Glutamatergic neuron (in vitro differentiated cells): ENCODE data around the gene RGS17. TPM values are rescaled to one million over a fixed set of nuclear protein-coding genes. Genes with fewer than 3 reads are reported as not detected.

Experiments used
- DNase-seq: peaks from one replicate; pipeline ENCODE4 v3.0.0; 2022
- H3K27ac Mint-ChIP-seq: one replicate; pipeline ENCODE4 v1.8.0; 2020; ENCODE audit warnings: mild to moderate bottlenecking, mixed read lengths, inconsistent platforms; ENCODE audit not compliant: unreplicated experiment
- H3K27me3 Mint-ChIP-seq: one replicate; pipeline ENCODE4 v1.8.0; 2020; ENCODE audit warnings: mild to moderate bottlenecking, moderate library complexity, mixed read lengths, inconsistent platforms; ENCODE audit not compliant: unreplicated experiment
- H3K36me3 Mint-ChIP-seq: one replicate; pipeline ENCODE4 v1.8.0; 2020; ENCODE audit warnings: mild to moderate bottlenecking, mixed read lengths, inconsistent platforms; ENCODE audit not compliant: unreplicated experiment
- H3K4me1 Mint-ChIP-seq: one replicate; pipeline ENCODE4 v1.8.0; 2020; ENCODE audit warnings: mild to moderate bottlenecking, low read depth, mixed read lengths, inconsistent platforms; ENCODE audit not compliant: unreplicated experiment
- H3K4me3 Mint-ChIP-seq: one replicate; pipeline ENCODE4 v1.8.0; 2020; ENCODE audit warnings: mild to moderate bottlenecking, mixed read lengths, inconsistent platforms; ENCODE audit not compliant: unreplicated experiment
- H3K9me3 Mint-ChIP-seq: one replicate; pipeline ENCODE4 v1.8.0; 2020; ENCODE audit warnings: mild to moderate bottlenecking, moderate library complexity, mixed read lengths, inconsistent platforms; ENCODE audit not compliant: unreplicated experiment
- total RNA-seq: library from RNA; stranded (reverse); fragmentation: NEBNext Ultra II Directional; extraction: Animal tissue kit (Norgen Biotek cat#: 25700); gene quantifications from one replicate; pipeline ENCODE4 v1.2.1, GENCODE V29; 2021; ENCODE audit not compliant: unreplicated experiment
- TF ChIP-seq, protein P1 (sequence below): fragments of 200-600 bp; sonication (generic); IDR thresholded peaks from one replicate; pipeline ENCODE4 v1.5.0; 2021; ENCODE audit not compliant: partially characterized antibody, unreplicated experiment

The RGS17 gene
- total RNA-seq, 1 donor from 2014 or later, result 11.5 TPM

DNA sequence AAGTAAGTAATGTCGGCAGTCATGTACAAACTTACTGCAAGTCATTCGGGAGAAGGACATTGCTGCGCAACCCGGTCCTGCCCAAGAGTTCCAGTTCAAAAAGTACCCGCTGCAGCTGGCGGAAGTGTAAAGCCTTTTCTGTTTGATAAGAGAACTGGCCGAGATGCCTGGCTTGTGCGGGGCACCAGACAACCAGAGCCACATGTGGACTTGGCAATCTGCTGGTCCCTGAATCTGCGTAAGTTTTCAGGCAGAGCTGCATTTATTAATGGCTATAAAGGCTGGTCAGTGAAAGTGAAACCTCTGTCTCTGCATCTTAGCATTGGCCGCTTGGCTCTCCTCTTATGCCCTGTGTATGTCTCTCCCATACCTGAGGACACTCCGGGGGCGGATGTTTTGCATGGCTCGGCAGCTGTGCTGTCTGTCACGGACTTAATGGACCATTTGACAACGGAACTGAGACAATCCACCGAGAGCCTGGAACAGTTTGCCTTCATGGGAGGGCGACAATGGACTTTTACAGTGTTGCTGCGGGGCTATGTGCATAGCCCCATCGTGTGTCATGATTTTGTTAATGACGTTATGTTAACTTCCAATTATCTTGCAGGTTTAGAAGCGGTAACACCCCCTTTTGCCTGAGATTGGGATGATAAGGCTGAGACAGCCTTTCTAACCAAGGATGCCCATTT is 19.8 kb upstream of the RGS17 start:
- H3K9me3 Mint-ChIP-seq, result no peaks in the 10 kb centered on the region
- peaks cover 5% of the 10 kb centered on the region for H3K4me1 Mint-ChIP-seq
- TF ChIP-seq, protein P1, sequence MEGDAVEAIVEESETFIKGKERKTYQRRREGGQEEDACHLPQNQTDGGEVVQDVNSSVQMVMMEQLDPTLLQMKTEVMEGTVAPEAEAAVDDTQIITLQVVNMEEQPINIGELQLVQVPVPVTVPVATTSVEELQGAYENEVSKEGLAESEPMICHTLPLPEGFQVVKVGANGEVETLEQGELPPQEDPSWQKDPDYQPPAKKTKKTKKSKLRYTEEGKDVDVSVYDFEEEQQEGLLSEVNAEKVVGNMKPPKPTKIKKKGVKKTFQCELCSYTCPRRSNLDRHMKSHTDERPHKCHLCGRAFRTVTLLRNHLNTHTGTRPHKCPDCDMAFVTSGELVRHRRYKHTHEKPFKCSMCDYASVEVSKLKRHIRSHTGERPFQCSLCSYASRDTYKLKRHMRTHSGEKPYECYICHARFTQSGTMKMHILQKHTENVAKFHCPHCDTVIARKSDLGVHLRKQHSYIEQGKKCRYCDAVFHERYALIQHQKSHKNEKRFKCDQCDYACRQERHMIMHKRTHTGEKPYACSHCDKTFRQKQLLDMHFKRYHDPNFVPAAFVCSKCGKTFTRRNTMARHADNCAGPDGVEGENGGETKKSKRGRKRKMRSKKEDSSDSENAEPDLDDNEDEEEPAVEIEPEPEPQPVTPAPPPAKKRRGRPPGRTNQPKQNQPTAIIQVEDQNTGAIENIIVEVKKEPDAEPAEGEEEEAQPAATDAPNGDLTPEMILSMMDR, result no peak
- no peak for DNase-seq
- no peak overlapping the region for H3K27ac Mint-ChIP-seq
- H3K4me3 Mint-ChIP-seq, result no peak overlapping the region
- no peaks in the 10 kb centered on the region for H3K36me3 Mint-ChIP-seq
- H3K27me3 Mint-ChIP-seq, result no peaks in the 10 kb centered on the region

DNA sequence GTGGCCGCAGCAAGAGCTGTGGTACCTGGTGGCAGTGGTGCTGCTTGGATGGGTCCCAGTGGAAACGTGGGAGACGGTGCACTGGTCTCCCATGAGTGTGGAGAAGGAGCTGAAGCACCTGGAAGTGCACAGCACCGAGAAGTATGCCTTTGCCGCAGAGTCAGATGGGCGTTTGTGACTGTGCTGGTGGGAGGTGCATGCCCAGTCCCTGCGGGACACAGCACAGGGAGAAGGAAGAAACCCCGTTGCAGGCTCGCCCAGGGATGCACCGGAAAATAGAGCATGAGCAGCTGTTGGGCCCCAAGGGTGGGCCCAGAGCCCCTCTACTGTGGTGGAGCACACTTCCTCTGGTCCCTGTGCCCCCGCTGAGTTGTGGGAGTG is 19.3 kb upstream of the RGS17 start:
- TF ChIP-seq, protein P1, result no peak
- Mint-ChIP-seq H3K36me3 (no peaks in the 10 kb centered on the region), H3K27me3 (no peaks in the 10 kb centered on the region), H3K4me3 (no peak overlapping the region), H3K4me1 (peaks cover 5% of the 10 kb centered on the region), H3K9me3 (no peaks in the 10 kb centered on the region), H3K27ac (no peak overlapping the region)
- no peak for DNase-seq

DNA sequence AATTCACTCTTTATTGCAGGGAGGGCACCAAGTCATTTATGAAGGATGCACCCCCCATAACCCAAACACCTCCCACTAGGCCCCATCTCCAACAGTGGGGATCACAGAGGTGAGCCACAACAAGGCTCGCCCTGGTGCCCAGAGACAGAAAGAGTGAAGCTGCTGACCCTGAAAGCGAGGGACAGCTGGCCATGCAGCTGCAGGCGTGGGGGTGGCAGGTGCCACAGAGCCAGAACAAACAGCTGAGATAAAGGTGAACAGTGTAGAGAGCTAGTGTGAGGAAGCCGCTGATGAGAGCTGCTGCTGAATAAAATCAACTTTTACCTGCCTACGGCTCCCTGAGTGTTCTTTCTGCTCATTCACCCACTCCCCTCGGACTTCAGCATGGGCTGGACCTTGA is 18.8 kb upstream of the RGS17 start:
- no peak overlapping the region for H3K4me3 Mint-ChIP-seq
- H3K27me3 Mint-ChIP-seq, result no peaks in the 10 kb centered on the region
- TF ChIP-seq, protein P1, result no peak
- H3K9me3 Mint-ChIP-seq, result no peaks in the 10 kb centered on the region
- no peak overlapping the region for H3K27ac Mint-ChIP-seq
- DNase-seq, result no peak
- peaks cover 5% of the 10 kb centered on the region for H3K4me1 Mint-ChIP-seq
- no peaks in the 10 kb centered on the region for H3K36me3 Mint-ChIP-seq

DNA sequence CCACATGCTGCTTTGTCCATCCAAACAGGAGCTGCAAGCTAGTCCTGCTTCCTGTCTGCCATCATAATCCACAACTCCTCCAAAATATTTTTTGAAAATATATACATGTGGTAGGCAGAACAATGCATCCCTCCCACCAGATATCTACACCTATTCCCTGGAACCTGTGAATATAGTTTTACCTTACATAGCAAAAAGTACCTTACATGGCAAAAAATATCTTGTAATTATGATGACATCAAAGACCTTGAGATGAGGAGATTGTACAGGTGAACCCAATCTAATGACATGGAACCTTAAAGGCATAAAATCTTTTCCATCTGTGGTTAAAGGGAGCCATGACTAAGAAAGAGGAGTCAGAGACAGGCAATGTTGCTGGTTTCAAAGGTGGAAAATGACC is 15.3 kb upstream of the RGS17 start:
- Mint-ChIP-seq H3K27me3 (peaks cover 2% of the 10 kb centered on the region), H3K9me3 (no peaks in the 10 kb centered on the region), H3K36me3 (no peaks in the 10 kb centered on the region), H3K27ac (no peak overlapping the region), H3K4me1 (peaks cover 3% of the 10 kb centered on the region), H3K4me3 (no peak overlapping the region)
- DNase-seq, result no peak
- TF ChIP-seq, protein P1, result no peak

DNA sequence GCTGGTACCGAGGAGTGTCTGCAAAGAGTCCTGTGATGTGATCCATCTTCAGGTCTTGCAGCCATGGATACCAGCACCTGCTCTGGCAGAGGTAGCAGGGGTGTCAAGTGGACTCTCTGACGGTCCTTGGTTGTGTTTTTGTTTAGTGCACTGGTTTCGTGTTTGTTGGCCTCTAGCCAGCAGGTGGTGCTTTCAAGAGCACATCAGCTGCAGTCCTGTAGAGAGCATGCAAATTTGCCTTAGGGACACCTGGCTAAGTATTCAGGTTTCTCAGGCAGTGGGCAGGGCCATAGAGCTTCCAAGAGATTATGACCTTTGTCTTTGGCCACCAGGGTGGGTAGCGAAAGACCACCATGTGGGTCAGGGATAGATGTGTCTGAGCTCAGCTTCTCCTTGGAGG is 14.5 kb upstream of the RGS17 start:
- Mint-ChIP-seq H3K4me3 (no peak overlapping the region), H3K4me1 (no peaks in the 10 kb centered on the region), H3K9me3 (no peaks in the 10 kb centered on the region), H3K27me3 (peaks cover 2% of the 10 kb centered on the region), H3K27ac (no peak overlapping the region), H3K36me3 (no peaks in the 10 kb centered on the region)
- no peak for DNase-seq
- TF ChIP-seq, protein P1, result no peak
